Adipocyte (in vitro differentiated cells): ENCODE results near the gene BMPR2.

Experiments used
- DNase-seq: peaks from one replicate; pipeline ENCODE4 v3.0.0-alpha.2; 2015; ENCODE audit warnings: low read depth
- H3K27me3 ChIP-seq: replicated peaks from 2 replicates; pipeline ENCODE4 v1.7.0; 2013; ENCODE audit warnings: mild to moderate bottlenecking, low read length, moderate library complexity; ENCODE audit not compliant: control insufficient read depth, insufficient read depth
- H3K36me3 ChIP-seq: 2 replicates; pipeline ENCODE4 v1.7.0; 2013; ENCODE audit warnings: low read length, mild to moderate bottlenecking, moderate library complexity; ENCODE audit not compliant: control insufficient read depth, insufficient read depth, severe bottlenecking
- H3K4me1 ChIP-seq: 2 replicates; pipeline ENCODE4 v1.7.0; 2013; ENCODE audit warnings: mild to moderate bottlenecking, low read length, moderate library complexity; ENCODE audit not compliant: control insufficient read depth, insufficient read depth
- H3K4me3 ChIP-seq: 2 replicates; pipeline ENCODE4 v1.7.0; 2013; ENCODE audit warnings: mild to moderate bottlenecking, low read length, moderate library complexity
- H3K9ac ChIP-seq: 2 replicates; pipeline ENCODE4 v1.7.0; 2013; ENCODE audit warnings: mild to moderate bottlenecking, low read length, moderate library complexity
- H3K9me3 ChIP-seq: 2 replicates; pipeline ENCODE4 v1.7.0; 2013; ENCODE audit warnings: mild to moderate bottlenecking, low read length, moderate library complexity; ENCODE audit not compliant: control insufficient read depth

Gene BMPR2

GRCh38 chr2:202387608-202388342, 11.6 kb downstream of the BMPR2 start:
- H3K36me3 ChIP-seq: no peaks in the 10 kb centered on the region
- H3K9ac ChIP-seq: peak overlapping the region; percentile 13
- H3K27me3 ChIP-seq: no peaks in the 10 kb centered on the region
- peaks cover 28% of the 10 kb centered on the region for H3K4me1 ChIP-seq
- no peaks in the 10 kb centered on the region for H3K9me3 ChIP-seq
- H3K4me3 ChIP-seq: no peak overlapping the region
- peak; percentile 51 for DNase-seq

GRCh38 chr2:202400941-202401340, 24.8 kb downstream of the BMPR2 start:
- DNase-seq: no peak
- no peaks in the 10 kb centered on the region for H3K27me3 ChIP-seq
- no peaks in the 10 kb centered on the region for H3K9me3 ChIP-seq
- peaks cover 6% of the 10 kb centered on the region for H3K4me1 ChIP-seq
- no peak overlapping the region for H3K9ac ChIP-seq
- H3K36me3 ChIP-seq: no peaks in the 10 kb centered on the region
- no peak overlapping the region for H3K4me3 ChIP-seq

DNA sequence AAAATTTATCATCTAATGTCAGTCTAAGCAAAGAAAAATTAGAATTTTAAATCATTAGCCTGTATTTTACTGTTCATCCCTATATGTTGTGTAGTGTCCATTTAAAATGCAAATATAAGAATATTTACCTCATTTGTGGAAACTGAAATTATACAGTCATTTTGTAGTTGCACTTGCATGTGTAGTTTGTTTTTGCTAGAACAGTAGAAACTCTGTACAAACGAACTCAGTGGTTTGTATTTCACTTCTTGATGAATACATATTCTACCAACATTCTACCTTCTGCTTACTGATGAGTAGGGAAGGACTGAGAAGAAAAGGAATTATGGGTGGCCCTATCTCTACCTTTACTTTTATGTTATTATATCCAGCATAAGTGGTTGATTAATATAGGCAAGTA, 29.7 kb downstream of the BMPR2 start:
- DNase-seq: no peak
- peaks cover 12% of the 10 kb centered on the region for H3K4me1 ChIP-seq
- H3K9ac ChIP-seq: no peak overlapping the region
- H3K9me3 ChIP-seq: no peaks in the 10 kb centered on the region
- H3K27me3 ChIP-seq: no peaks in the 10 kb centered on the region
- H3K36me3 ChIP-seq: no peaks in the 10 kb centered on the region
- no peak overlapping the region for H3K4me3 ChIP-seq

DNA sequence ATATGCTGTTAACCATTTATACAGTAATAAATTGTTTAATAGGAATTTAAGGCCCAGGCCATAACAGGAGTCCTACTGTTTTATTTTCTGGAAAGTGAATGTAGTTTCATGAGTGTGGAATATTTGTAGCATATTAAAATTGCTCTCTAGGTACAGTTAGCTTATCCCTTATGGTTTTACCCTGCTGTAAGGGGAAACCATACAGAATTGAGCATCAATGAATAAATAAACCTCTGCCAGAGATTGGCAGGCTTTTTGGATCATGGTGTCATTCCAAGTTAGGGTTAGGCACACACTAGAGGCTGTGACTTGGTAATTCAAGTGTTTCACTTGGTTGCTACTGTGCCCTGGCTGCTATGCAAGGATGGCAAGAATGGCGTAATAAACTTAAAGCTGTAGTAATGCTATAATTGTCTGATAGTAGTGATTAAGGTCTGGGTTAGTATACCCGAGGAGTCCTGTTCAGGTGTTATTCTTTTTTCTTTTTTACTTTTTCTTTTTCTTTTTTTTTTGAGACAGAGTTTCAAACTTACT, 30.4 kb downstream of the BMPR2 start:
- H3K4me3 ChIP-seq: no peak overlapping the region
- H3K27me3 ChIP-seq: no peaks in the 10 kb centered on the region
- H3K36me3 ChIP-seq: no peaks in the 10 kb centered on the region
- peaks cover 12% of the 10 kb centered on the region for H3K4me1 ChIP-seq
- H3K9ac ChIP-seq: no peak overlapping the region
- no peaks in the 10 kb centered on the region for H3K9me3 ChIP-seq
- peak; percentile 46 for DNase-seq

DNA sequence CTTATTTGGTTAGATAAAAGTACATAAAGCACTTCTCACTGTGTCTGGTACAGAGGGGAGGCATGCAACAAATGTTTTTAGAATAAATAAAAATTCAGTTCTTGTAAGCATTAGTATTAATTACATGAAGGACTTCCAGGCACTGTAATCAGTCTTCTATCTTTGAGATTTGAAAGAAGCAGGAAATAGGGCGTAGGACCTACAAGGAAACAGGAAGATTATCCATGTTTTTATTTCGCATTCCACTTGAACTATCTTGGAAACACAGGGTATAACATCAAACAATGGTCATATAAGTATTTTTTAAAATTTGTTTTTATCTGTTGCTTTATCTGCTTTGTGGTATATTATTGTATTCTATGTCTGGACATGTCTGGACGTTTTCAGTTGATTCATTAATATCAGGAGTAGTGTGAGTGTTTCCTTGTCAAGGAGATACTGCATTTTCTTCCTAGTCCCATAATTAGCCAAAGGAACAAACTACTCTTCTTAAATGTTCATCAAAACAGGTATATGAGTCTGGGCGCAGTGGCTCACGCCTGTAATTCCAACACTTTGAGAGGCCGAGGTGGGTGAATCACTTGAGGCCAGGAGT, 32.5 kb downstream of the BMPR2 start:
- no peaks in the 10 kb centered on the region for H3K27me3 ChIP-seq
- no peaks in the 10 kb centered on the region for H3K36me3 ChIP-seq
- H3K9me3 ChIP-seq: no peaks in the 10 kb centered on the region
- peaks cover 12% of the 10 kb centered on the region for H3K4me1 ChIP-seq
- no peak overlapping the region for H3K9ac ChIP-seq
- DNase-seq: no peak
- no peak overlapping the region for H3K4me3 ChIP-seq

GRCh38 chr2:202410092-202410491, 34.0 kb downstream of the BMPR2 start:
- DNase-seq: no peak
- Histone ChIP-seq H3K9me3 (no peaks in the 10 kb centered on the region), H3K4me3 (no peak overlapping the region), H3K9ac (no peak overlapping the region), H3K4me1 (peaks cover 19% of the 10 kb centered on the region), H3K36me3 (no peaks in the 10 kb centered on the region), H3K27me3 (no peaks in the 10 kb centered on the region)

GRCh38 chr2:202411097-202411496, 35.0 kb downstream of the BMPR2 start:
- H3K4me1 ChIP-seq: peaks cover 17% of the 10 kb centered on the region
- H3K9ac ChIP-seq: no peak overlapping the region
- H3K27me3 ChIP-seq: no peaks in the 10 kb centered on the region
- no peaks in the 10 kb centered on the region for H3K9me3 ChIP-seq
- DNase-seq: no peak
- no peak overlapping the region for H3K4me3 ChIP-seq
- no peaks in the 10 kb centered on the region for H3K36me3 ChIP-seq

GRCh38 chr2:202418027-202418426, 41.9 kb downstream of the BMPR2 start:
- H3K36me3 ChIP-seq: no peaks in the 10 kb centered on the region
- peaks cover 7% of the 10 kb centered on the region for H3K4me1 ChIP-seq
- DNase-seq: no peak
- H3K4me3 ChIP-seq: no peak overlapping the region
- H3K9me3 ChIP-seq: no peaks in the 10 kb centered on the region
- no peak overlapping the region for H3K9ac ChIP-seq
- no peaks in the 10 kb centered on the region for H3K27me3 ChIP-seq

GRCh38 chr2:202418511-202418910, 42.4 kb downstream of the BMPR2 start:
- H3K27me3 ChIP-seq: no peaks in the 10 kb centered on the region
- H3K4me3 ChIP-seq: no peak overlapping the region
- no peaks in the 10 kb centered on the region for H3K9me3 ChIP-seq
- H3K4me1 ChIP-seq: peaks cover 7% of the 10 kb centered on the region
- no peak for DNase-seq
- no peak overlapping the region for H3K9ac ChIP-seq
- no peaks in the 10 kb centered on the region for H3K36me3 ChIP-seq

GRCh38 chr2:202423139-202423538, 47.0 kb downstream of the BMPR2 start:
- no peak overlapping the region for H3K4me3 ChIP-seq

DNA sequence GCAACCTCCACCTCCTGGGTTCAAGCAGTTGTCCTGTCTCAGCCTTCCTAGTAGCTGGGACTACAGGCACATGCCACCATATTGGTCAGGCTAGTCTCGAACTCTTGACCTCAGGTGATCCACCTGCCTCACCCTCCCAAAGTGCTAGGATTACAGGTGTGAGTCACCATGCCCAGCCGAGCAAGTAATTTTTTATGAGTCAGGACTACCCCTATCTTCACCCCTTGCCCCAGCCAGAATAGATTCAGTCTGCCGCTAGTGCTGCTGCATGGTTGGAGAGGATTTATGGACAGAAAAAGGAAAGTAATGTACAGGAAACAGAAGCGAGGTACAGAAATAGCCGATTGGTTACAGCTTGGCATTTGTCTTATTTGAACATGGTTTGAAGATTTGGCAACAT, 48.9 kb downstream of the BMPR2 start:
- DNase-seq: no peak
- no peak overlapping the region for H3K4me3 ChIP-seq
- no peak overlapping the region for H3K9ac ChIP-seq
- H3K4me1 ChIP-seq: no peaks in the 10 kb centered on the region
- no peaks in the 10 kb centered on the region for H3K9me3 ChIP-seq
- no peaks in the 10 kb centered on the region for H3K36me3 ChIP-seq
- no peaks in the 10 kb centered on the region for H3K27me3 ChIP-seq

More at GRCh38 chr2:202423139-202423538, 47.0 kb downstream of the BMPR2 start:
- Histone ChIP-seq H3K36me3 (no peaks in the 10 kb centered on the region), H3K27me3 (no peaks in the 10 kb centered on the region), H3K9ac (no peak overlapping the region), H3K4me1 (no peaks in the 10 kb centered on the region), H3K9me3 (no peaks in the 10 kb centered on the region)
- no peak for DNase-seq
